ENCODE data around the gene RBAK. TPM values are rescaled to one million over a fixed set of nuclear protein-coding genes. Genes with fewer than 3 reads are reported as not detected.

RBAK gene
- total RNA-seq, 1 experiment from 2014 or later = 18.5 TPM

GRCh38 chr7:5001911-5002310 lies 43.7 kb upstream of the RBAK start:
- H2AK5ac ChIP-seq (ENCODE audit: insufficient read length, low read length) = no peak overlapping the region
- no peaks in the 10 kb centered on the region for H3K4me1 ChIP-seq (ENCODE audit: insufficient read depth, low read length)
- TF ChIP-seq CTCF (conservative IDR thresholded peaks at IDR 0.05) = no peak
- H2BK120ac ChIP-seq (ENCODE audit: low read depth, low read length, poor library complexity, severe bottlenecking) = no peak overlapping the region
- H3K79me1 ChIP-seq (ENCODE audit: insufficient read depth, low read depth, low read length, poor library complexity, severe bottlenecking) = no peaks in the 10 kb centered on the region
- H3K4ac ChIP-seq (ENCODE audit: low read depth, low read length) = no peak overlapping the region
- no peak overlapping the region for H3K4me2 ChIP-seq (ENCODE audit: insufficient read depth, insufficient read length, low read length)
- H3K9ac ChIP-seq (ENCODE audit: extremely low read depth, insufficient read length, low read length) = no peak overlapping the region
- H2AFZ ChIP-seq (ENCODE audit: low read length) = no peak overlapping the region
- no peak for DNase-seq
- no peak overlapping the region for H3K18ac ChIP-seq (ENCODE audit: insufficient read length, low read depth, low read length)
- H3K23ac ChIP-seq (ENCODE audit: insufficient read length, low read depth, low read length) = no peak overlapping the region
- no peak overlapping the region for H3K27ac ChIP-seq (ENCODE audit: insufficient read length, low read depth, low read length)
- peaks cover 0 to 5% of the 10 kb centered on the region in 2 experiments; a peak in 3 of 4 replicates for H3K4me1 Mint-ChIP-seq
- no peaks in the 10 kb centered on the region for H3K79me2 ChIP-seq (ENCODE audit: insufficient read depth, low read length)
- no peak overlapping the region for H3K56ac ChIP-seq (ENCODE audit: insufficient read length, low read depth, low read length)
- no peak overlapping the region for H4K91ac ChIP-seq (ENCODE audit: insufficient read length, low read depth, low read length)
- no CpG with 5 or more reads among the region's 5 CpGs for WGBS (ENCODE audit: extremely low coverage, insufficient read length, low lambda C conversion rate)
- H4K8ac ChIP-seq (replicated peaks; ENCODE audit: insufficient read length, low read depth, low read length) = no peak overlapping the region
- no peaks in the 10 kb centered on the region for H3K9me3 ChIP-seq (ENCODE audit: control insufficient read depth, low read depth, low read length)
- H3K14ac ChIP-seq (ENCODE audit: insufficient read depth, low read length) = no peak overlapping the region
- H3K36me3 Mint-ChIP-seq (ENCODE audit: insufficient read depth in 1 of 3, low read depth in 3 of 3) = peaks cover 12 to 39% (median 20%) of the 10 kb centered on the region in 3 experiments; a peak in 6 of 7 replicates
- no peak overlapping the region for H2BK12ac ChIP-seq (ENCODE audit: insufficient read length, low read depth, low read length)
- H3K23me2 ChIP-seq (ENCODE audit: insufficient read length, low read depth, low read length, poor library complexity, severe bottlenecking) = no peaks in the 10 kb centered on the region
- no peaks in the 10 kb centered on the region for H3K27me3 ChIP-seq (ENCODE audit: insufficient read depth, low read length)
- H3K27ac Mint-ChIP-seq = no peak overlapping the region
- H2BK15ac ChIP-seq (ENCODE audit: low read depth, low read length) = no peak overlapping the region
- H2BK20ac ChIP-seq (ENCODE audit: low read depth, low read length, poor library complexity, severe bottlenecking) = no peak overlapping the region
- no peaks in the 10 kb centered on the region for H4K20me1 ChIP-seq (ENCODE audit: control insufficient read depth, insufficient read depth, insufficient read length)
- H2BK5ac ChIP-seq (ENCODE audit: insufficient read length, low read length) = no peak overlapping the region
- H3K9me3 Mint-ChIP-seq = no peaks in the 10 kb centered on the region
- H3K4me3 Mint-ChIP-seq = no peak overlapping the region
- no peaks in the 10 kb centered on the region for H3K27me3 Mint-ChIP-seq (ENCODE audit: low read depth)
- no peak overlapping the region for H3T11ph ChIP-seq (ENCODE audit: low read length)
- no peak overlapping the region for H4K5ac ChIP-seq (ENCODE audit: insufficient read length, low read depth, low read length)

Data from H9 (cell line).